Fibroblast of lung (primary cell): ENCODE measurements around the gene CADPS.

Experiments
- EZH2 ChIP-seq: IDR thresholded peaks from 2 replicates; pipeline ENCODE4 v1.5.1; 2012; ENCODE audit warnings: low read length, control low read depth, mild to moderate bottlenecking; ENCODE audit errors: missing control alignments
- TF ChIP-seq, protein P1 (sequence below), 2 donors: IDR thresholded peaks in 1 of 2; conservative IDR thresholded peaks in 1 of 2; 1 replicate in 1 of 2; 2 replicates in 1 of 2; pipeline ENCODE4 v1.5.1; 2011 to 2012; ENCODE audit warnings: low read length in 2 of 2, control low read depth in 1 of 2, inconsistent platforms in 1 of 2, low read depth in 1 of 2, mild to moderate bottlenecking in 1 of 2

- TF ChIP-seq, protein P1, sequence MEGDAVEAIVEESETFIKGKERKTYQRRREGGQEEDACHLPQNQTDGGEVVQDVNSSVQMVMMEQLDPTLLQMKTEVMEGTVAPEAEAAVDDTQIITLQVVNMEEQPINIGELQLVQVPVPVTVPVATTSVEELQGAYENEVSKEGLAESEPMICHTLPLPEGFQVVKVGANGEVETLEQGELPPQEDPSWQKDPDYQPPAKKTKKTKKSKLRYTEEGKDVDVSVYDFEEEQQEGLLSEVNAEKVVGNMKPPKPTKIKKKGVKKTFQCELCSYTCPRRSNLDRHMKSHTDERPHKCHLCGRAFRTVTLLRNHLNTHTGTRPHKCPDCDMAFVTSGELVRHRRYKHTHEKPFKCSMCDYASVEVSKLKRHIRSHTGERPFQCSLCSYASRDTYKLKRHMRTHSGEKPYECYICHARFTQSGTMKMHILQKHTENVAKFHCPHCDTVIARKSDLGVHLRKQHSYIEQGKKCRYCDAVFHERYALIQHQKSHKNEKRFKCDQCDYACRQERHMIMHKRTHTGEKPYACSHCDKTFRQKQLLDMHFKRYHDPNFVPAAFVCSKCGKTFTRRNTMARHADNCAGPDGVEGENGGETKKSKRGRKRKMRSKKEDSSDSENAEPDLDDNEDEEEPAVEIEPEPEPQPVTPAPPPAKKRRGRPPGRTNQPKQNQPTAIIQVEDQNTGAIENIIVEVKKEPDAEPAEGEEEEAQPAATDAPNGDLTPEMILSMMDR (conservative IDR thresholded peaks at IDR 0.05 in 1 of 2, IDR thresholded peaks at IDR 0.05 in 1 of 2; ENCODE audit: low read depth in 1 of 2, low read length in 2 of 2): no peak
- TF ChIP-seq EZH2: no peak
These were observed 351.5 kb downstream of the CADPS start for GRCh38 chr3:62523672-62524071.
